HG03196 (cell line): ENCODE results near the gene SPATA12.

Experiments used
- ATAC-seq: cut with Tn5 transposase; IDR thresholded peaks from one replicate; pipeline ENCODE4 v1.9.1; 2021; ENCODE audit not compliant: unreplicated experiment

SPATA12 gene

DNA sequence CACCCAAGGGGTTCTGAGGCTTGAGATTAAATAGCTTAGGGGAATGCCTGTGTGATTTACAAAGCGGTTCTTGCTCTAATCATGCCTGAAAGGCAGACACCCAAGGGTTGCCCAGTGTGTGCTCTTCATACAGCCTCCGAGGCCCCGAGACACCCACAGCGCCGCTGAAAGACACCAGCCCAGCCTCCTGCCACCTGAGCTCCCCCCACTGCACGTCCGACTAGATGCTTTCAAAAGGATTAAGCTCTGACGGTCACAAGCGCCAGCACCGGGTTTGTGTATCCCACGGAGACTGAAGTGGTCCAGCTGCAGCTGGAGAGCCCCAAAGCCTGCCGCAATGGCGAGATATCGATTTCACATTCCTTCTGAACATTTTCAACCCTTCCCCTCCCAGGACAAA is 50.3 kb downstream of the SPATA12 start:
- ATAC-seq = no peak

DNA sequence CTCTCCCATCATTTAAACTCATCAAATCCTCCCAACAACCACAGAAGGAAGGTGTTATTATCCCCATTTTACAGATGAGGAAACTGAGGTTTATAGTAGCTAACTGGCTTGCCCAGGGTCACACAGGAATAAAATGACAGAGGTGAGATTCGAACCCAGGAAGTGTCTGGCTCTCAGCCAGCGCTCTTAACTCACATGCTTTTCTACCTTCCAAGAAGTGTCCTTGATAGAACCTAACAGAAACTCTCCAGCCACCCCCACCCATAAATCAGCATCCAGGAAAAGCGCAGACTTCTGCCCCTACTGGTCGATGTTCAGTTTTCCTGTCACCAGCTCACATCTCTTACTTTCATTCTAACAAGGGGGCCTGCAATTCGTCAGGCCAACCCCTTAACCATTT is 51.7 kb downstream of the SPATA12 start:
- ATAC-seq = no peak

DNA sequence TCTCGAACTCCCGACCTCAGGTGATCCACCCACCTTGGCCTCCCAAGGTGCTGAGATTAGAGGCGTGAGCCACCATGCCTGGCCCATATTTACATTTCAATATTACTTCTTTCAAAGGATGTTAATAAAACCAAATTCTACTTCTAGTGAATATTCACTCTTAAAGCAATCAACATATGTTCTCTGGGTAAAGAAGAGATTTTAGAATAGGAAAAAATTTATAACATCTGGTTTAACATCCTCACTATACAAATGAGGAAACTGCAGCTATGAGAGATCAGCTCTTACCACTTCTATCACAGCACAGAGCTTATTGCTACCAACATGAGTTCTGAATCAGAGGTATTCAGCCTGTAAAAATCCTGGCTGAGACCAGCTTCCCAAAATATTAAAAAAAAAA is 56.0 kb downstream of the SPATA12 start:
- no peak for ATAC-seq

DNA sequence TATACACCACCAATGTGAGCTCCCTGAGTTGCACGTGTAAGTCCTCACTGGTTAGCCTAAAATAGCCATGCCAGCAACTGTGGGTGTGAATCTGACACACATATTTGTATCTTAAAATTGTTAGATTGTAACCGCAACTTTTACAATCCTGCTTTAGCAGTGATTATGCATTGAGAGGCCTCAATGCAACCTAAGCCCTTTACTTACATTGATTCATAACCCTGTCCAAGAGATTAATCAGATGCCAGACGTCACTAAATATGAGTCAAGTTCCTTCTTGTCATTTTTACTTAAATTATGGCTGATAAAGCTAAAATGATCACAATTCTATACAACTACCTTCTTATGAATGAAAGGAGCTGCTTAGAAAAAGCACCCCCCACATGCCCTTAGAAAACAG is 57.8 kb downstream of the SPATA12 start:
- ATAC-seq = no peak

DNA sequence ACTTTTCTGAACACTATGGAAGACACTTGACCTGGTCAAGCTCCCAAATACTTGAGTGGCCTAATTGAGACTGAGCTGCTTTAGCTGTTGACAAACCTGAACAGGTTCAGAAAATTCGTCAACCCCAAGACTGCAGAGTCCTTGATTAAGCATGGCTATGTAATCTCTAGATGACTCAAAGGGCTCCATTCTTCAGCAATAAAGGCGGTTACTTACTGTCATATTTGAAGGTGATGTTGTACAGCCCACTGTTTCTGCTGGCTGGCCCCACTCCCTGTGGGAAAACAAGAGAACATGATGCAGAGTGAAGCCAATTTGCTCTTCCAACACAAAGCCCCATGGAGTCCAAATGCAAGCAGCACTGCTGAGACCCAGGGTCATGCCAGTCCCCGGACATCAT is 59.6 kb downstream of the SPATA12 start:
- no peak for ATAC-seq

DNA sequence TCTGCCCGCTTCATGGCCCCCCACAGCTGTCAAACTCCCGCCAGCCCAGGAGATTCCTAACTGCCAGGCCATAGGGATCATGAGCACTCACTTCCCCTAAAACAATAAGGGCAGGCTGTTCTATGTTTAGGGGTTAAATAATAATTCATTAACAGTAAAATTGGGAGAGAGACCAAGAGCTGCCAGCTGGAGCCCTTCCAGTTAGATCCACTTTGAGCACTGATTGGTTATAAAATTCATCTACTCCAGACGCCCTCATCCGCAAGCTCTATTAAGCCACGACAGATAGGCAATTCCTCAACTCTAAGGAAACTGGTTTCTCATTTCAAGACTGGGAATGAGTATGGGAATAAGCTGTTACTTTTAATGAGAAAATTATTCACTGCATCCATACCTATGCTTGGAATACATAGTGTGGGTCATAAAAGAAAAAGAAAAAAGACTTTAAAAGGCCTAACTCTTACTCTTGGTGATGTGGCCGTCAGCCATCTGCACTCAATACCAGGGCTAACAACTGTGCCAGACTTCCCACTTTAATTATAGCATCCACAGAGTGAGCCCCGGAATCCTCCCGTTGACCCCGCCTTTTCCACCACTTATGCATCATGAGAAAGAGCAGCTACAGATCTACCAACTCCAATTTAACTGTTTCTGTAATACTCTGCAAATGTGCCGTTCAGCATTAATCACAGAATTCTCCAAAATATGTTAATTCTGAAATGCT is 60.1 kb downstream of the SPATA12 start:
- ATAC-seq = no peak
